IMR-90 (cell line): ENCODE results near the gene OXER1. TPM values are rescaled to one million over a fixed set of nuclear protein-coding genes. Genes with fewer than 3 reads are reported as not detected.

ENCODE experiments used
- ATAC-seq: fragments of 200-7000 bp; cut with Tn5 transposase; 2 replicates; pipeline ENCODE4 v1.9.1; 2020; ENCODE audit warnings: low read depth, mild to moderate bottlenecking, moderate library complexity
- BruUV-seq: library from RNA; stranded (reverse); fragments of 400-500 nt; replicated peaks from 2 replicates; lab custom pipeline; 2021; lab: Mats Ljungman, UMichigan
- CTCF ChIA-PET: fragments of 300-600 bp; formaldehyde crosslinking; extraction: SDS; loops from one replicate; lab custom pipeline; 2021; ENCODE audit warnings: antibody characterized with exemption; lab: Yijun Ruan, JAX
- POLR2A ChIA-PET: fragments of 300-600 bp; sonication (Branson Sonifier 250); formaldehyde crosslinking; loops from one replicate; lab custom pipeline; 2022; ENCODE audit warnings: antibody characterized with exemption; ENCODE audit not compliant: unreplicated experiment; lab: Charles Lee
- DNase-seq: peaks from one replicate; pipeline ENCODE4 v3.0.0; 2013
- H2AFZ ChIP-seq: replicated peaks from 2 replicates; pipeline ENCODE3; 2013; ENCODE audit warnings: low read length, mild to moderate bottlenecking; ENCODE audit not compliant: poor library complexity
- H2AK5ac ChIP-seq: 2 replicates; pipeline ENCODE4 v1.6.1; 2013; ENCODE audit warnings: low read depth, low read length, inconsistent platforms
- H2AK9ac ChIP-seq: replicated peaks from 2 replicates; pipeline ENCODE3; 2013; ENCODE audit warnings: mild to moderate bottlenecking, low read depth, low read length, moderate library complexity; ENCODE audit not compliant: poor library complexity
- H2BK120ac ChIP-seq: 2 replicates; pipeline ENCODE4 v1.6.1; 2013; ENCODE audit warnings: low read depth, low read length, inconsistent platforms
- H2BK15ac ChIP-seq: 3 replicates; pipeline ENCODE4 v1.6.1; 2013; ENCODE audit warnings: low read depth, low read length, inconsistent platforms
- H2BK20ac ChIP-seq: 2 replicates; pipeline ENCODE4 v1.6.1; 2013; ENCODE audit warnings: low read depth, mild to moderate bottlenecking, inconsistent platforms, low read length, moderate library complexity
- H2BK5ac ChIP-seq: 2 replicates; pipeline ENCODE4 v1.6.1; 2013; ENCODE audit warnings: mild to moderate bottlenecking, low read depth, low read length, inconsistent platforms; ENCODE audit not compliant: poor library complexity, severe bottlenecking
- H3K14ac ChIP-seq: replicated peaks from 2 replicates; pipeline ENCODE4 v1.6.1; 2013; ENCODE audit warnings: low read depth, low read length, inconsistent platforms
- H3K18ac ChIP-seq: 2 replicates; pipeline ENCODE4 v1.6.1; 2013; ENCODE audit warnings: low read depth, low read length, control low read depth
- H3K23ac ChIP-seq: 2 replicates; pipeline ENCODE4 v1.6.1; 2013; ENCODE audit warnings: low read depth, low read length, inconsistent platforms
- H3K27ac ChIP-seq: 2 replicates; pipeline ENCODE4 v1.5.1; 2013; ENCODE audit warnings: mild to moderate bottlenecking, control low read depth, low read length; ENCODE audit not compliant: insufficient read depth
- H3K27me3 ChIP-seq: 2 replicates; pipeline ENCODE4 v1.6.1; 2013; ENCODE audit warnings: low read length; ENCODE audit not compliant: control insufficient read depth, insufficient read depth
- H3K36me3 ChIP-seq: 2 replicates; pipeline ENCODE4 v1.6.1; 2013; ENCODE audit warnings: low read length, mixed read lengths; ENCODE audit not compliant: control insufficient read depth, insufficient read depth
- H3K4ac ChIP-seq: 2 replicates; pipeline ENCODE4 v1.6.1; 2013; ENCODE audit warnings: low read depth, low read length, inconsistent platforms
- H3K4me1 ChIP-seq: 2 replicates; pipeline ENCODE4 v1.6.1; 2013; ENCODE audit warnings: low read length, mixed read lengths; ENCODE audit not compliant: control insufficient read depth, insufficient read depth
- H3K4me2 ChIP-seq: 2 replicates; pipeline ENCODE4 v1.6.1; 2013; ENCODE audit warnings: low read depth, mild to moderate bottlenecking, control low read depth, low read length, moderate library complexity
- H3K4me3 ChIP-seq: 2 replicates; pipeline ENCODE4 v1.5.1; 2013; ENCODE audit warnings: low read depth, mild to moderate bottlenecking, control low read depth, low read length, moderate library complexity; ENCODE audit not compliant: insufficient read depth
- H3K56ac ChIP-seq: 2 replicates; pipeline ENCODE4 v1.6.1; 2013; ENCODE audit warnings: low read length, inconsistent platforms; ENCODE audit not compliant: insufficient read depth; ENCODE audit errors: extremely low read depth
- H3K79me1 ChIP-seq, 2 experiments: 2 replicates each; pipeline ENCODE4 v1.6.1; 2013; ENCODE audit warnings: low read length in 2 of 2, inconsistent platforms in 1 of 2, low read depth in 1 of 2
- H3K9ac ChIP-seq: 2 replicates; pipeline ENCODE4 v1.6.1; 2013; ENCODE audit warnings: low read depth, low read length, control low read depth
- H3K9me1 ChIP-seq: 2 replicates; pipeline ENCODE4 v1.6.1; 2013; ENCODE audit warnings: low read length, inconsistent platforms; ENCODE audit not compliant: insufficient read depth
- H3K9me3 ChIP-seq: 2 replicates; pipeline ENCODE4 v1.6.1; 2013; ENCODE audit warnings: low read length; ENCODE audit not compliant: control insufficient read depth, insufficient read depth
- H4K20me1 ChIP-seq: 2 replicates; pipeline ENCODE4 v1.6.1; 2013; ENCODE audit warnings: low read length, inconsistent platforms; ENCODE audit not compliant: insufficient read depth
- H4K5ac ChIP-seq: 2 replicates; pipeline ENCODE4 v1.6.1; 2013; ENCODE audit warnings: mild to moderate bottlenecking, low read depth, low read length, control low read depth
- H4K8ac ChIP-seq, 2 experiments: 2 replicates each; pipeline ENCODE4 v1.6.1; 2013; ENCODE audit warnings: low read depth in 2 of 2, low read length in 2 of 2, control low read depth in 1 of 2, inconsistent platforms in 1 of 2
- H4K91ac ChIP-seq: 2 replicates; pipeline ENCODE4 v1.6.1; 2013; ENCODE audit warnings: low read depth, low read length, inconsistent platforms; ENCODE audit not compliant: insufficient read depth
- BHLHE40 ChIP-seq: fragments of 150-350 bp; IDR thresholded peaks from 2 replicates; pipeline ENCODE4 v1.6.1; 2016; ENCODE audit warnings: mild to moderate bottlenecking, low read depth, low read length
- CHD1 ChIP-seq: IDR thresholded peaks from 2 replicates; pipeline ENCODE4 v1.6.1; 2012; ENCODE audit warnings: low read depth, low read length, improper control_type of control experiment
- CTCF ChIP-seq: conservative IDR thresholded peaks from 2 replicates; pipeline ENCODE4 v1.5.1; 2012; ENCODE audit warnings: mild to moderate bottlenecking, low read depth, low read length, improper control_type of control experiment
- FOS ChIP-seq: fragments of 150-350 bp; IDR thresholded peaks from 2 replicates; pipeline ENCODE4 v1.6.1; 2016; ENCODE audit warnings: low read depth, low read length
- MAFK ChIP-seq: IDR thresholded peaks from 2 replicates; pipeline ENCODE4 v1.6.1; 2012; ENCODE audit warnings: low read depth, low read length, improper control_type of control experiment
- MXI1 ChIP-seq: IDR thresholded peaks from 2 replicates; pipeline ENCODE4 v1.6.1; 2012; ENCODE audit warnings: low read depth, mild to moderate bottlenecking, low read length, moderate library complexity, borderline replicate concordance
- NFE2L2 ChIP-seq: fragments of 150-350 bp; IDR thresholded peaks from 2 replicates; pipeline ENCODE4 v1.6.1; 2016; ENCODE audit warnings: low read depth, mild to moderate bottlenecking, low read length
- POLR2A ChIP-seq: IDR thresholded peaks from 2 replicates; pipeline ENCODE4 v1.6.1; 2012; ENCODE audit warnings: mild to moderate bottlenecking, low read depth, low read length
- RAD21 ChIP-seq: IDR thresholded peaks from 2 replicates; pipeline ENCODE4 v1.6.1; 2012; ENCODE audit warnings: low read length, improper control_type of control experiment
- RCOR1 ChIP-seq: IDR thresholded peaks from 2 replicates; pipeline ENCODE4 v1.6.1; 2012; ENCODE audit warnings: mild to moderate bottlenecking, low read length, improper control_type of control experiment; ENCODE audit not compliant: insufficient replicate concordance
- RFX5 ChIP-seq: IDR thresholded peaks from 2 replicates; pipeline ENCODE4 v1.8.0; 2012; ENCODE audit warnings: low read depth, mild to moderate bottlenecking, low read length, moderate library complexity
- SMC3 ChIP-seq: fragments of 150-350 bp; IDR thresholded peaks from 2 replicates; pipeline ENCODE4 v1.6.1; 2016; ENCODE audit warnings: low read depth, mild to moderate bottlenecking, antibody characterized with exemption, low read length, moderate library complexity
- WGBS, 2 experiments: methylation state at CpG; one replicate each; pipeline versions ENCODE4 v1.1.5 to v1.1.7; 2013; ENCODE audit warnings: missing lambda C conversion rate in 2 of 2; ENCODE audit not compliant: insufficient read length in 1 of 2; ENCODE audit errors: extremely low coverage in 2 of 2; 5-methylcytosine and 5-hydroxymethylcytosine counted together
- dilution Hi-C: fragments of 300-500 bp; cut with HindIII; formaldehyde crosslinking; loops from one replicate; pipeline ENCODE4 v1.14.3; 2018; ENCODE audit warnings: low sequenced_read_pairs; ENCODE audit not compliant: unreplicated experiment
- in situ Hi-C: fragments of 300-500 bp; cut with MboI; formaldehyde crosslinking; loops from 3 replicates; pipeline ENCODE4 v1.14.3; 2019; ENCODE audit warnings: low sequenced_read_pairs, inconsistent platforms, mixed read lengths
- intact Hi-C: fragments of 100-400 bp; cut with micrococcal nuclease; formaldehyde crosslinking; loops from 2 replicates; pipeline ENCODE4 v1.10.0; 2022
- polyA plus RNA-seq, 3 experiments: library from polyadenylated mRNA; depleted of rRNA; stranded (reverse); fragments of >200 nt; gene quantifications; 2 replicates each; pipeline ENCODE4 v1.2.3, GENCODE V29; 2012; ENCODE audit warnings: low replicate concordance in 1 of 3
- total RNA-seq: library from RNA; depleted of rRNA; stranded (reverse); fragments of >200 nt; gene quantifications from 2 replicates; pipeline ENCODE4 v1.2.3, GENCODE V29; 2012

The OXER1 gene
- total and polyA plus RNA-seq, 2 of the 4 experiments (the other 2 are of a cell fraction): not detected

GRCh38 chr2:42765686-42766085 lies 1.8 kb upstream of the OXER1 start (continued):
- TF ChIP-seq CTCF: no peak

GRCh38 chr2:42764901-42765300 lies 966 bp upstream of the OXER1 start:
- Histone ChIP-seq H3K14ac (no peak overlapping the region), H3K4me2 (no peak overlapping the region), H2AFZ (no peak overlapping the region), H3K79me1 (no peaks in the 10 kb centered on the region), H2BK5ac (no peak overlapping the region), H3K4me1 (no peaks in the 10 kb centered on the region), H3K23ac (no peak overlapping the region), H3K4me3 (no peak overlapping the region), H4K91ac (no peak overlapping the region), H4K20me1 (no peaks in the 10 kb centered on the region), H3K9me3 (no peaks in the 10 kb centered on the region), H3K18ac (no peak overlapping the region), H2AK5ac (no peak overlapping the region), H3K9ac (no peak overlapping the region), H2BK20ac (no peak overlapping the region), H4K5ac (no peak overlapping the region), H2BK120ac (no peak overlapping the region), H2AK9ac (no peak overlapping the region), H3K27ac (no peak overlapping the region), H2BK15ac (no peak overlapping the region), H3K56ac (no peak overlapping the region), H3K4ac (no peak overlapping the region), H3K9me1 (peaks cover 4% of the 10 kb centered on the region; the same call in 1 of the 2 replicates), H3K27me3 (no peaks in the 10 kb centered on the region; the same call in 1 of the 2 replicates), H4K8ac (no peak overlapping the region), H3K36me3 (no peaks in the 10 kb centered on the region)
- no peak for ATAC-seq
- intact Hi-C loops (no loop called here), dilution Hi-C loops (no loop called here), in situ Hi-C loops (no loop called here)
- ChIA-PET CTCF (interaction anchor here (1.3 kb wide), 1 partner anchor 10 kb away, joined by 5 read pairs; no protein-coding TSS in a partner anchor), POLR2A (no interaction called here)
- DNase-seq: no peak
- TF ChIP-seq RAD21: no peak
- no peak for TF ChIP-seq CTCF
- TF ChIP-seq RCOR1: no peak
- no peak for TF ChIP-seq BHLHE40
- no peak for TF ChIP-seq SMC3
- no peak for TF ChIP-seq RFX5
- TF ChIP-seq POLR2A: no peak
- no peak for TF ChIP-seq MAFK
- no peak for TF ChIP-seq NFE2L2
- no peak for TF ChIP-seq FOS
- TF ChIP-seq MXI1: no peak
- TF ChIP-seq CHD1: no peak
- BruUV-seq: no TSS peak
- WGBS, 2 experiments: 100% methylated on average over 1 of the region's 2 CpGs; no CpG with 5 or more reads in 1 of the 2 experiments
